ENCODE measurements around the gene PTGDR2. TPM values are rescaled to one million over a fixed set of nuclear protein-coding genes. Genes with fewer than 3 reads are reported as not detected.

Gene PTGDR2
- total and polyA plus RNA-seq, 5 donors, result 0.14 to 0.20 TPM; not detected in 3

GRCh38 chr11:60873533-60873932 is 17.8 kb upstream of the PTGDR2 start:
- H3K27ac ChIP-seq (ENCODE audit: low read length), result no peak overlapping the region

GRCh38 chr11:60872961-60873524 is 17.3 kb upstream of the PTGDR2 start:
- DNase-seq (peak in 1 of 3 donors; percentile 55), ATAC-seq (peak in 1 of 2 donors; percentile 22)
- Histone ChIP-seq H3K27ac (ENCODE audit: low read length) (no peak overlapping the region), H3K9me3 (ENCODE audit: control insufficient read depth, low read length) (no peaks in the 10 kb centered on the region), H3K4me1 (ENCODE audit: control insufficient read depth, insufficient read depth, low read length) (peaks cover 13% of the 10 kb centered on the region), H3K4me3 (ENCODE audit: low read length) (no peak overlapping the region), H3K27me3 (ENCODE audit: control insufficient read depth, insufficient read depth) (no peaks in the 10 kb centered on the region)
- 64% methylated on average over 16 of the region's 16 CpGs for WGBS
- intact Hi-C loops (cut with DNase I), result no loop called here

More at GRCh38 chr11:60873533-60873932, 17.8 kb upstream of the PTGDR2 start:
- DNase-seq, result peak in 1 of 3 donors; percentile 28
- H3K4me3 ChIP-seq (ENCODE audit: low read length), result no peak overlapping the region
- no peaks in the 10 kb centered on the region for H3K9me3 ChIP-seq (ENCODE audit: control insufficient read depth, low read length)
- intact Hi-C loops (cut with DNase I), result no loop called here
- WGBS, result 91% methylated on average over 12 of the region's 12 CpGs
- no peak for ATAC-seq
- peaks cover 13% of the 10 kb centered on the region for H3K4me1 ChIP-seq (ENCODE audit: control insufficient read depth, insufficient read depth, low read length)
- H3K27me3 ChIP-seq (ENCODE audit: control insufficient read depth, insufficient read depth), result no peaks in the 10 kb centered on the region

GRCh38 chr11:60872124-60872960 is 16.6 kb upstream of the PTGDR2 start:
- no peak overlapping the region for H3K4me3 ChIP-seq (ENCODE audit: low read length)
- intact Hi-C loops (cut with DNase I), result no loop called here
- peak overlapping the region; percentile 31 for H3K27ac ChIP-seq (ENCODE audit: low read length)
- WGBS, result 90% methylated on average over 6 of the region's 6 CpGs
- peak; percentile 50 to 76 (median 72) for DNase-seq
- H3K9me3 ChIP-seq (ENCODE audit: control insufficient read depth, low read length), result no peaks in the 10 kb centered on the region
- peak; percentile 69 to 74 for ATAC-seq
- H3K27me3 ChIP-seq (ENCODE audit: control insufficient read depth, insufficient read depth), result no peaks in the 10 kb centered on the region
- peaks cover 13% of the 10 kb centered on the region for H3K4me1 ChIP-seq (ENCODE audit: control insufficient read depth, insufficient read depth, low read length)

GRCh38 chr11:60871378-60872061 is 15.8 kb upstream of the PTGDR2 start:
- Histone ChIP-seq H3K4me1 (ENCODE audit: control insufficient read depth, insufficient read depth, low read length) (peaks cover 13% of the 10 kb centered on the region), H3K9me3 (ENCODE audit: control insufficient read depth, low read length) (no peaks in the 10 kb centered on the region), H3K27me3 (ENCODE audit: control insufficient read depth, insufficient read depth) (no peaks in the 10 kb centered on the region), H3K4me3 (ENCODE audit: low read length) (no peak overlapping the region), H3K27ac (ENCODE audit: low read length) (no peak overlapping the region)
- 72% methylated on average over 7 of the region's 7 CpGs for WGBS
- intact Hi-C loops (cut with DNase I), result no loop called here
- ATAC-seq (peak; percentile 67 to 73), DNase-seq (peak; percentile 59 to 80 (median 79))

- H3K27ac ChIP-seq (ENCODE audit: low read length), result no peak overlapping the region
- ATAC-seq (no peak), DNase-seq (peak in 1 of 3 donors; percentile 23)
- H3K9me3 ChIP-seq (ENCODE audit: control insufficient read depth, low read length), result no peaks in the 10 kb centered on the region
- intact Hi-C loops (cut with DNase I), result no loop called here
- peaks cover 13% of the 10 kb centered on the region for H3K4me1 ChIP-seq (ENCODE audit: control insufficient read depth, insufficient read depth, low read length)
- no peaks in the 10 kb centered on the region for H3K27me3 ChIP-seq (ENCODE audit: control insufficient read depth, insufficient read depth)
- 79% methylated on average over 13 of the region's 13 CpGs for WGBS
- H3K4me3 ChIP-seq (ENCODE audit: low read length), result no peak overlapping the region
Measured at GRCh38 chr11:60870733-60871377, 15.1 kb upstream of the PTGDR2 start.

- intact Hi-C loops (cut with DNase I), result no loop called here
- no peak overlapping the region for H3K27ac ChIP-seq (ENCODE audit: low read length)
- no peaks in the 10 kb centered on the region for H3K27me3 ChIP-seq (ENCODE audit: control insufficient read depth, insufficient read depth)
- H3K4me3 ChIP-seq (ENCODE audit: low read length), result no peak overlapping the region
- no peaks in the 10 kb centered on the region for H3K9me3 ChIP-seq (ENCODE audit: control insufficient read depth, low read length)
- DNase-seq, result peak in 1 of 3 donors; percentile 20
- 79% methylated on average over 3 of the region's 3 CpGs for WGBS
- peaks cover 13% of the 10 kb centered on the region for H3K4me1 ChIP-seq (ENCODE audit: control insufficient read depth, insufficient read depth, low read length)
- no peak for ATAC-seq
Measured at GRCh38 chr11:60870276-60870675, 14.5 kb upstream of the PTGDR2 start.

- Histone ChIP-seq H3K9me3 (ENCODE audit: control insufficient read depth, low read length) (no peaks in the 10 kb centered on the region), H3K27me3 (ENCODE audit: control insufficient read depth, insufficient read depth) (no peaks in the 10 kb centered on the region), H3K4me3 (ENCODE audit: low read length) (no peak overlapping the region), H3K4me1 (ENCODE audit: control insufficient read depth, insufficient read depth, low read length) (peaks cover 13% of the 10 kb centered on the region), H3K27ac (ENCODE audit: low read length) (no peak overlapping the region)
- 95% methylated on average over 7 of the region's 7 CpGs for WGBS
- ATAC-seq (no peak), DNase-seq (peak in 1 of 3 donors; percentile 15)
- intact Hi-C loops (cut with DNase I), result no loop called here
Measured at GRCh38 chr11:60869451-60869825, 13.7 kb upstream of the PTGDR2 start.

- ATAC-seq, result no peak
- 79% methylated on average over 10 of the region's 10 CpGs for WGBS
- H3K4me3 ChIP-seq (ENCODE audit: low read length), result no peak overlapping the region
Measured at GRCh38 chr11:60868682-60869450, 13.1 kb upstream of the PTGDR2 start.

GRCh38 chr11:60867871-60868681 is 12.3 kb upstream of the PTGDR2 start:
- WGBS, result 84% methylated on average over 10 of the region's 10 CpGs
- intact Hi-C loops (cut with DNase I), result no loop called here
- H3K4me1 ChIP-seq (ENCODE audit: control insufficient read depth, insufficient read depth, low read length), result peaks cover 13% of the 10 kb centered on the region
- no peaks in the 10 kb centered on the region for H3K9me3 ChIP-seq (ENCODE audit: control insufficient read depth, low read length)
- H3K4me3 ChIP-seq (ENCODE audit: low read length), result no peak overlapping the region
- no peak for ATAC-seq
- no peak overlapping the region for H3K27ac ChIP-seq (ENCODE audit: low read length)
- peak in 1 of 3 donors; percentile 12 for DNase-seq
- H3K27me3 ChIP-seq (ENCODE audit: control insufficient read depth, insufficient read depth), result no peaks in the 10 kb centered on the region

More at GRCh38 chr11:60868682-60869450, 13.1 kb upstream of the PTGDR2 start:
- Histone ChIP-seq H3K27me3 (ENCODE audit: control insufficient read depth, insufficient read depth) (no peaks in the 10 kb centered on the region), H3K4me1 (ENCODE audit: control insufficient read depth, insufficient read depth, low read length) (peaks cover 13% of the 10 kb centered on the region), H3K27ac (ENCODE audit: low read length) (no peak overlapping the region), H3K9me3 (ENCODE audit: control insufficient read depth, low read length) (no peaks in the 10 kb centered on the region)
- DNase-seq, result peak in 1 of 3 donors; percentile 11
- intact Hi-C loops (cut with DNase I), result no loop called here
